ENCODE data around the gene SUSD2.
"Not testable (repeated sequence)": the region's sequence is repeated elsewhere in the genome, so short reads cannot be mapped to it uniquely, and the experiment has no call there.

SUSD2 gene

GRCh38 chr22:24189249-24190158 is 8.2 kb downstream of the SUSD2 start:
- DNase-seq (ENCODE audit: low read depth): no peak

GRCh38 chr22:24190159-24190540 is 8.9 kb downstream of the SUSD2 start:
- no peak for DNase-seq (ENCODE audit: low read depth)

DNA sequence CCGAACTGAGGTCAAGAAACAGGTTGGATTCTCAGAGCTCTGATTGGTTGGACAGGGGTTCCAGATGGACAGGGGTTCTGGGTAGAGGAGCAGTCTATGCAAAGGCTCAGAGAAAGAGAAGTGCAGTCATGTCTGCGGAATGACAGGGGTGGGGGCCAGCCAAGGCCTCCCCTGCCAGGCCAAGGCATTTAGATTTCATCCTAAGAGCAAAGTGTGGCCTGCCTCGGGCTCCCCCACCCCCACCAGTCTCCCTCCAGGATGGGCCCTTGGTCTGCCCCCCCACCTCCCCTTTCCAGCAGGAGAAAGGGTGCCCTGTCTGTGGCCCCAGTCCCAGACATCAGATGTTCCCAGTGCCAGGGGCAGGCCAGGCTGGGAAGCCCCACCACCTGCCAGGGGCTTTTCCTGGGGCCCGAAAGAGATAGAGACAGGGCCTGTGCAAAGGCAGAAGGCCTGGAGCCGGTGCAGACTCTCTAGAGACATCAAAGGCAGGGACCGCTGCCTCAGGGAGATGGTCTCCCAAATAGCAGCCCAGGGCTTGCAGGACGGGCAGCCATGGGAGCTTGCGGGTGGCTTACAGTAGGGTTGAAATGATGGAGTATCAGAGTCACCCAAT is 9.4 kb downstream of the SUSD2 start:
- no peak for DNase-seq (ENCODE audit: low read depth)

DNA sequence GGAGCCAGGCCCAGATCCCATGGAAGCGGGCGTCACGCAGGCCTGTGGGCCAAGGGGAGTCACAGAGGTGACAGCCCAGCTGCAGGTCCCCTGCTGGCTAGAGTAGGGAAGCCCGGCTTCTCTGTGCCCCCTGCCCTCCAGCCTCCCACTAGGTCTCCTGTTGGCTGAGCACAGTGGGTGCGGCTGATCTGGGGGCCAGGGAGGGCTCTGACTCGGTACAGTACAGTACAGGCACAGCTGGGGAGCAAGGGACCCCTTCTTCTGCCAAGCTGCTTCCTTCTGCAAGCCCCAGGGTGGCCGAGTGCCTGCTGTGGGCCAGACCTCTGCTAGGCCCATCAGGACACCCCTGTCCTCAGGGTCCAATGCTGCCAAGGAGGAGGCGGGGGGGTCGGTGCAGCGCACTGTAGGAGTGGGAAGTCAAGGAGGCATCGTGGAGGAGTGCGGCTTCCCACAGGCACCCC is 10.1 kb downstream of the SUSD2 start:
- DNase-seq (ENCODE audit: low read depth): no peak

DNA sequence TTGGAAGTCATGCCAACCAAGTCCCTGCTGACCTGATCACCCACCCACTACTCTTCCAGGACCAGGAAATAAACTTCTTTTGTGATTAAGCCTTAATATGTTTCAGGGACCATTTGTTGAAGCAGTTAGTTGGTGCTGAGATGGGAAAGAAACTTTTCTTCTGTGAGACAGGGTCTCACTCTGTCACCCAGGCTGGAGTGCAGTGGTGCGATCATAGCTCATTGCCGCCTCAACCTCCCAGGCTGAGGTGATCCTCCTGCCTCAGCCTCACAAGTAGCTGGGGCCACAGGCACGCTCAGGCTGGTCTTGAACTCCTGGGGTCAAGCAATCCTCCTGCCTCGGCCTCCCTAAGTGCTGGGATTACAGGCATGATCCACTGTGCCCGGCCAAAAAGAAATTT is 10.6 kb downstream of the SUSD2 start:
- no peak for DNase-seq (ENCODE audit: low read depth)

DNA sequence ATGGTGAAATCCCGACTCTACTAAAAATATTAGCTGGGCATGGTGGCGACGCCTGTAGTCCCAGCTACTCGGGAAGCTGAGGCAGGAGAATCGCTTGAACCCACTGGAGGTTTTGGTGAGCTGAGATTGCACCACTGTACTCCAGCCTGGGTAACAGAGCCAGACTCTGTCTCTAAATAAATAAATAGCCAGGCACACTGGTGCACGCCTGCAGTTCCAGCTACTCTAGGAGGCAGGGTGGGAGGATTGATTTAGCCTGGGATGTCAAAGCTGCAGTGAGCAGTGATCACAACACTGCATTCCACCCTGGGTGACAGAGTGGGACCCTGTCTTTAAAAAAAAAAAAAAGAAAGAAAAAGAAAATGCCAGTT is 17.4 kb downstream of the SUSD2 start:
- DNase-seq (ENCODE audit: low read depth): no peak

DNA sequence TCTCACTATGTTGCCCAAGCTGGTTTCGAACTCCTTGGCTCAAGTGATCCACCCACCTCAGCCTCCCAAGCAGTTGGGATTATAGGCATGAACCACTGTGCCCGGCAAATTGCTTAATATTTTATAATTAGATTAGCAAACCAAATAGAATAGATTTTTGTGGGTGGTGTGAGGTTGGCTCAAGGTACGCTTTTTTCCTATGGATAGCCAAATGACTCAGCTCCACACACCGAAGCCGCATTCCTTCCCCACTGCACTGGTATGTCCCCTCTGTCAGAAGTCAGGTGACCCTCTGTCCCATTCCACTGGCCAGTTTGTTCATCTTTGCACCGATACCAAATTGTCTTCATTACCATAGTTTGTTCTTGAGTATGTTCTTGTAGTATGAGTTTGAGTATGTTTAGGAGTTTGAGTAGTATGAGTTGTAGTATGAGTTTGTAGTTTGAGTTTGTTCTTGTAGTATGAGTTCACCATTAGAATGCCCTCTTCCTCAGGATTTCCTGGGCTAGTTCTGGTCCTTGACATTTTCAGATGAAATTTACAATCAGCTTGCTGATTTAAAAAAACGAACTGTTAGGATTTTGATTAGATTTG is 19.4 kb downstream of the SUSD2 start:
- DNase-seq (ENCODE audit: low read depth): no peak

GRCh38 chr22:24201681-24202614 is 20.7 kb downstream of the SUSD2 start:
- DNase-seq (ENCODE audit: low read depth): no peak

DNA sequence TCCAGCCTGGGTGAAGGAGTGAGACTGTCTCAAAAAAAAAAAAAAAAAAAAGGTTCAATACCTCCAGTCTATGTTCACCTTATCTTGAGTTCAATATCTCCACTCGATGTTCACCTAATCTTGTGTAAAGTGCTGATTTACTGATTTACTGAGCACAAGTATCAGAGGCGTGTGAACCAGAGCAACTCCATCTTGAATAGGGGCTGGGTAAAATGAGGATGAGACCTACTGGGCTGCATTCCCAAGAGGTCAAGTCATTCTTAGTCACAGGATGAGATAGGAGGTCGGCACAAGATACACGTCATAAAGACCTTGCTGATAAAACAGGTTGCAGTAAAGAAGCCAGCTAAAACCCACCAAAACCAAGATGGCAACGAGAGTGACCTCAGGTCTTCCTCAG is 22.6 kb downstream of the SUSD2 start:
- not testable (repeated sequence) for DNase-seq (ENCODE audit: low read depth)

- no peak for DNase-seq (ENCODE audit: low read depth)
These were observed 24.3 kb downstream of the SUSD2 start for GRCh38 chr22:24205438-24206195.

- DNase-seq (ENCODE audit: low read depth): not testable (repeated sequence)
These were observed 25.4 kb downstream of the SUSD2 start for GRCh38 chr22:24206460-24207263.

DNA sequence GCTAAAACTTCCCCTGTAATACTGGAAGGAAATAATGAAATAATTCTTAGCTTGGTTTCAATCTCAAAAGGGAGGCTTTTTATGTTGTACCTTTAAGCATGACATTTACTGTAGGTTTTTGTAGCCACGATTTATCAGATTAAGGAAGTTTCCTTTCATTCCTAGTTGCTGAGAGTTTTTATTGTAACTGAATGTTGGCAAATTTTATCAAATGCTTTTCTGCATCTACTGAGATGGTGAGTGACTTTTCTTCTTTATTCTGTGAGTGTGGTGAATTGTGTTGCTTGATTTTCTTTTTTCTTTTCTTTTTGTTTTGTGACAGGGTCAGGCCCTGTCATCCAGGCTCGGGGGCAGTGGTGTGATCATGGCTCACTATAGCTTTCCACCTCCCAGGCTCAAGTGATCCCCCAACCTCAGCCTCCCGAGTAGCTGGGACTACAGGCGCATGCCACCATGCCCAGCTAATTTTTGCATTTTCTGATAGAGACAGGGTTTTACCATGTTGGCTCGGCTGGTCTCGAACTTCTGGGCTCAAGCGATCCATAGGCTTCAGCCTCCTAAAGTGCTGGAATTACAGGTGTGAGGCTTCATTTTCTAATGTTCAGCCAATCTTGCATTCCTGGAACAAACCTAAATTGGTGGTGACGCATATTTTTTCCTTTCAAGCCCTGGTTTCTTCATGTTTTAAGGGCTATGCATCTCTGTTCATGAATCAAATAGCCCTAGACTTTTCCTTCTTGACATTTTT is 26.2 kb downstream of the SUSD2 start:
- no peak for DNase-seq (ENCODE audit: low read depth)

- no peak for DNase-seq (ENCODE audit: low read depth)
These were observed 26.9 kb downstream of the SUSD2 start for GRCh38 chr22:24208012-24208749.

DNA sequence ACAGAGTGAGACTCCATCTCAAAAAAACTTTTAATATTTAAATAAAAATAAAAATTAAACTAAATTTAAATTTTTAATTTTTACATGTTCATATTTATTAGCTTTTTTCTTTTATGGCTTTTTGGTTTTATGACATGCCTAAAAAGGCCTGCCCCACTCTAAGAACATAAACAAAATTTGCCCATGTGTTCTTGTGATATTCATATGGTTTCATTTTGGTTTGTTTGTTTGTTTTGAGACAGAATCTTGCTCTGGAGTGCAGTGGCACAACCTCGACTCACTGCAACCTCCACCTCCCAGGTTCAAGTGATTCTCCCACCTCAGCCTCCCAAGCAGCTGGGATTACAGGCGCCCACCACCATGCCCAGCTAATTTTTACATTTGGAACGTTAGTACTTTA is 27.7 kb downstream of the SUSD2 start:
- no peak for DNase-seq (ENCODE audit: low read depth)

DNA sequence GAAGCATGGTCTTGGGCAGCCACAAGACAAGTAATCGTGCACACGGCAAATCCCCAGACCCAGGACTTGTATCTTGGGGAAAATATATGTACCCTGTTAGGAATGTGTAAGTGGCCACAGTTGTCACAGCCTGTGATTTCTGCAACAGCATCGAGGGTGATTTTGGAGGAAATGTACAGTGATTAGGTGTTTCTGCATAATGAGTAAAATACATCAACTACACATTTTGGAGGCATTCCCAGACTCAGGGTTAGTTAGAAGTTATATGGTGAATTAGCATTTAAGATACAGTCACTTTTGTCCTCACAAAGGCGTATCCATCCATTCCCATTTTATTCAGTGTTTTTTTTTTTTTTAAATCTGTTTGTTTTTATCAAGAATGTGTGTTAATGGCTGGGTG is 28.4 kb downstream of the SUSD2 start:
- DNase-seq (ENCODE audit: low read depth): no peak

DNA sequence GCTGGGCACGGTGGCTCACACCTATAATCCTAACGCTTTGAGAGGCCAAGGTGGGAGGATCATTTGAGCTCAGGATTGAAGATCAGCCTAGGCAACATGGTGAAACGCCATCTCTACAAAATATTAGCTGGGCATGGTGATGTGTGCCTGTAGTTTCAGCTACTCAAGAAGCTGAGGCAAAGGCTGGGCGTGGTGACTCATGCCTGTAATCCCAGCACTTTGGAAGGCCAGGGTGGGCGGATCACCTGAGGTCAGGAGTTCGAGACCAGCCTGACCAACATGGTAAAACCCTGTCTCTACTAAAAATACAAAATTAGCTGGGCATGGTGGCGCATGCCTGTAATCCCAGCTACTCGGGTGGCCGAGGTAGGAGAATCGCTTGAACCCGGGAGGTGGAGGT is 29.1 kb downstream of the SUSD2 start:
- DNase-seq (ENCODE audit: low read depth): not testable (repeated sequence)

DNA sequence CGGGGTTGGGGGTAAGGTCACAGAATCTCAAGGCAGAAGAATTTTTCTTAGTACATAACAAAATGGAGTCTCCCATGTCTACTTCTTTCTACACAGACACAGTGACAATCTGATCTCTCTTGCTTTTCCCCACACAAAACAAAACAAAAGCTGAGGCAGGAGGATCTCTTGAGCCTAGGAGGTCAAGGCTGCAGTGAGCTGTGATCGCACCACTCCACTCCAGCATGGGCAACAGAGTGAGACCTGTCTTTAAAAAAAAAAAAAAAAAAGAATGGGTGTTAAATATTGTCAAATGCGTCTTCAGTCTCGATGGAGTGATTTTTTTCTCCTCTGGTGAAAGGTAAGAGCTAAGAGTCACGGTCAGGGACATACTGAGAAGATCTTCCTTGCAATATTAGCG is 30.4 kb downstream of the SUSD2 start:
- DNase-seq (ENCODE audit: low read depth): not testable (repeated sequence)

DNA sequence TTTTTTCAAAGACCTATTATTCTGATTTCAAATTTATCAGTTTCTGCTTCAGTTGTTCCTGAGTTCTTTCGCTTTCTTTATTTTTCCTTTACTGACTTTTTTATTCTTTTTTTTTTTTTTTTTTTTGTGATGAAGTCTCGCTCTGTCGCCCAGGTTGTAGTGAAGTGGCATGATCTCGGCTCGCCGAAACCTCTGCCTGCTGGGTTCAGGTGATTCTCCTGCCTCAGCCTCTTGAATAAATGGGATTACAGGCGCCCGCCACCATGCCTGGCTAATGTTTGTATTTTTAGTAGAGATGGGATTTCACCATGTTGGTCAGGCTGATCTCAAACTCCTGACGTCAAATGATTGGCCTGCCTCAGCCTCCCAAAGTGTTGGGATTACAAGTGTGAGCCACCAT is 31.8 kb downstream of the SUSD2 start:
- not testable (repeated sequence) for DNase-seq (ENCODE audit: low read depth)
